AG04449 (cell line): ENCODE results near the gene BARX2.

Source experiments
- CTCF ChIA-PET: fragments of 350-600 bp; formaldehyde crosslinking; extraction: SDS; loops from one replicate; lab custom pipeline; 2021; ENCODE audit warnings: antibody characterized with exemption; lab: Yijun Ruan, JAX
- POLR2A ChIA-PET: fragments of 400-600, 350-600 bp; formaldehyde crosslinking; extraction: SDS; loops from one replicate; lab custom pipeline; 2020; ENCODE audit warnings: antibody characterized with exemption, inconsistent platforms; lab: Yijun Ruan, JAX
- DNase-seq: peaks from one replicate; pipeline ENCODE4 v3.0.0-alpha.2; 2010; ENCODE audit warnings: low read depth, low spot score
- H3K4me3 ChIP-seq: 2 replicates; pipeline ENCODE4 v1.5.1; 2011; ENCODE audit warnings: low read depth, mild to moderate bottlenecking, control low read depth, low read length
- CTCF ChIP-seq: IDR thresholded peaks from one replicate; pipeline ENCODE4 v1.5.1; 2011; ENCODE audit warnings: mild to moderate bottlenecking, moderate library complexity, low read length, control low read depth, inconsistent platforms; ENCODE audit not compliant: insufficient read depth; ENCODE audit errors: missing control alignments

The BARX2 gene

GRCh38 chr11:129460714-129461113 is 85.1 kb downstream of the BARX2 start:
- no peak for TF ChIP-seq CTCF
- DNase-seq: no peak
- no peak overlapping the region for H3K4me3 ChIP-seq
- POLR2A ChIA-PET: no interaction called here
- CTCF ChIA-PET: no interaction called here

- H3K4me3 ChIP-seq: no peak overlapping the region
- TF ChIP-seq CTCF: no peak
- ChIA-PET POLR2A (no interaction called here), CTCF (no interaction called here)
- DNase-seq: no peak
Measured at GRCh38 chr11:129484068-129484467, 108.4 kb downstream of the BARX2 start.

- TF ChIP-seq CTCF: no peak
- ChIA-PET CTCF (no interaction called here), POLR2A (no interaction called here)
- DNase-seq: no peak
- H3K4me3 ChIP-seq: no peak overlapping the region
Measured at GRCh38 chr11:129489249-129489648, 113.6 kb downstream of the BARX2 start.

- CTCF ChIA-PET: no interaction called here
- DNase-seq: no peak
- no peak overlapping the region for H3K4me3 ChIP-seq
- TF ChIP-seq CTCF: no peak
- POLR2A ChIA-PET: no interaction called here
Measured at GRCh38 chr11:129490004-129490403, 114.4 kb downstream of the BARX2 start.

GRCh38 chr11:129493746-129494145 is 118.1 kb downstream of the BARX2 start:
- CTCF ChIA-PET: no interaction called here
- POLR2A ChIA-PET: no interaction called here
- no peak for DNase-seq
- H3K4me3 ChIP-seq: no peak overlapping the region
- TF ChIP-seq CTCF: no peak
